Fibroblast of mammary gland (primary cell): ENCODE measurements around the gene BEND7.
A peak's percentile ranks its signal among the peaks of the same experiment; 100 is the strongest.

ENCODE experiments used
- DNase-seq: peaks from one replicate; pipeline ENCODE4 v3.0.0-alpha.2; 2010; ENCODE audit warnings: low read depth
- H3K4me3 ChIP-seq: 2 replicates; pipeline ENCODE4 v1.5.1; 2011; ENCODE audit warnings: low read depth, mild to moderate bottlenecking, low read length, moderate library complexity; ENCODE audit not compliant: control insufficient read depth
- CTCF ChIP-seq: conservative IDR thresholded peaks from 2 replicates; pipeline ENCODE4 v1.5.1; 2011; ENCODE audit warnings: low read depth, low read length, inconsistent platforms; ENCODE audit not compliant: control insufficient read depth, insufficient read depth

BEND7 gene

GRCh38 chr10:13417459-13418126 is 111.2 kb downstream of the BEND7 start:
- H3K4me3 ChIP-seq: no peak overlapping the region
- DNase-seq: no peak
- no peak for TF ChIP-seq CTCF

- TF ChIP-seq CTCF: no peak
- DNase-seq: no peak
- no peak overlapping the region for H3K4me3 ChIP-seq
Observed at GRCh38 chr10:13416760-13417159, 112.1 kb downstream of the BEND7 start.

- peak; percentile 37 for DNase-seq
- peak; percentile 54 for TF ChIP-seq CTCF
- H3K4me3 ChIP-seq: no peak overlapping the region
Observed at GRCh38 chr10:13414855-13415254, 114.0 kb downstream of the BEND7 start.

GRCh38 chr10:13414137-13414536 is 114.7 kb downstream of the BEND7 start:
- DNase-seq: no peak
- H3K4me3 ChIP-seq: no peak overlapping the region
- TF ChIP-seq CTCF: no peak

GRCh38 chr10:13412894-13413293 is 115.9 kb downstream of the BEND7 start:
- DNase-seq: no peak
- TF ChIP-seq CTCF: no peak
- no peak overlapping the region for H3K4me3 ChIP-seq

- no peak for DNase-seq
- H3K4me3 ChIP-seq: no peak overlapping the region
- no peak for TF ChIP-seq CTCF
Observed at GRCh38 chr10:13404791-13405190, 124.0 kb downstream of the BEND7 start.
